KMS-11 (cell line): Measurements from ENCODE around the gene SLC17A7.
"Not testable (repeated sequence)": the region's sequence is repeated elsewhere in the genome, so short reads cannot be mapped to it uniquely, and the experiment has no call there.

Source experiments
- H2AFZ ChIP-seq: fragments of 200-600 bp; sonication (generic); 2 replicates; pipeline ENCODE4 v1.6.1; 2016; ENCODE audit warnings: antibody characterized with exemption, mixed run types, low read depth
- H3K27ac ChIP-seq: fragments of 200-600 bp; sonication (generic); 2 replicates; pipeline ENCODE4 v1.6.1; 2016; ENCODE audit warnings: mild to moderate bottlenecking, mixed run types
- H3K27me3 ChIP-seq: fragments of 200-600 bp; sonication (generic); 2 replicates; pipeline ENCODE4 v1.6.1; 2017; ENCODE audit warnings: mild to moderate bottlenecking, low read depth, mixed run types, moderate library complexity; ENCODE audit not compliant: insufficient read depth
- H3K36me3 ChIP-seq: fragments of 200-600 bp; sonication (generic); 2 replicates; pipeline ENCODE4 v1.6.1; 2017; ENCODE audit warnings: mild to moderate bottlenecking, mixed run types; ENCODE audit not compliant: insufficient read depth
- H3K4me1 ChIP-seq: fragments of 200-600 bp; sonication (generic); 2 replicates; pipeline ENCODE4 v1.6.1; 2016; ENCODE audit warnings: mild to moderate bottlenecking, low read depth, mixed run types; ENCODE audit not compliant: poor library complexity, severe bottlenecking
- H3K4me2 ChIP-seq: fragments of 200-600 bp; sonication (generic); 2 replicates; pipeline ENCODE4 v1.7.0; 2016; ENCODE audit warnings: mild to moderate bottlenecking, mixed run types
- H3K4me3 ChIP-seq: fragments of 200-600 bp; sonication (generic); IDR thresholded peaks from 2 replicates; pipeline ENCODE4 v1.6.1; 2017; ENCODE audit warnings: low read depth, low read length, mixed read lengths; ENCODE audit not compliant: insufficient read depth
- H3K79me2 ChIP-seq: fragments of 200-600 bp; sonication (generic); 2 replicates; pipeline ENCODE4 v1.6.1; 2016; ENCODE audit warnings: low read depth, mixed run types; ENCODE audit not compliant: insufficient read depth
- H3K9ac ChIP-seq: fragments of 200-600 bp; sonication (generic); 2 replicates; pipeline ENCODE4 v1.6.1; 2016; ENCODE audit warnings: mild to moderate bottlenecking, mixed run types
- H4K20me1 ChIP-seq: fragments of 200-600 bp; sonication (generic); 2 replicates; pipeline ENCODE4 v1.6.1; 2016; ENCODE audit warnings: mild to moderate bottlenecking, mixed run types; ENCODE audit not compliant: insufficient read depth
- TF ChIP-seq, protein P1 (sequence below): fragments of 200-600 bp; sonication (generic); conservative IDR thresholded peaks from 2 replicates; pipeline ENCODE4 v1.6.1; 2017; ENCODE audit warnings: low read depth, mild to moderate bottlenecking, antibody characterized with exemption, low read length, moderate library complexity, mixed read lengths

Gene SLC17A7

DNA sequence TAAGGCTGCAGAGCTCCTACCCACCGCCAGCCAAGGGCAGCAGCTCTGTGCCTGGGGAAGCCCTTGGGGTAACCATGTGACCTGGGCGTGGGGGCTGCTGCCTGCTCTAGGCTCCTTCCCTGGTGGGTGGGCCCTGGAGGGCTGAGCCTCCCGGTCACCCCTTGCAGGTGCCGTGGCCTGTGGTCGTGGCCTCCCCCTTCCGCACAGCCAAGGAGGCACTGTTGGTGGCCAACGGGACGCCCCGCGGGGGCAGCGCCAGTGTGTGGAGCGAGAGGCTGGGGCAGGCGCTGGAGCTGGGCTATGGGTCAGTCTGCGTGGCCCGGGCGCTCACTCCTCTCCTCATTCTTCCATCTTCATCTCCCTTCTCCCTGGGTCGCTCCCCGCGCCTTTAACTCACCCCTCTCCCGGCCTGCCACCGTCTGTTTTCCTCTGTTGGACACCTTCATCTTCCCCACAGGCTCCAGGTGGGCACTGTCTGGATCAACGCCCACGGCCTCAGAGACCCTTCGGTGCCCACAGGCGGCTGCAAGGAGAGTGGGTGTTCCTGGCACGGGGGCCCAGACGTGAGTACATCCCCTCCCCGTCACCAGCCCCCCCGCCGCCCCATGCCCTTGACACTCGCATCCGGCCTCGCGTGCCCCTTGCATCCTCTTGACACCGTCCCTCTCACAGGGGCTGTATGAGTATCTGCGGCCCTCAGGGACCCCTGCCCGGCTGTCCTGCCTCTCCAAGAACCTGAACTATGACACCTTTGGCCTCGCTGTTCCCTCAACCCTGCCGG, 22.8 kb upstream of the SLC17A7 start:
- peaks cover 36% of the 10 kb centered on the region for H3K4me1 ChIP-seq
- no peak overlapping the region for H3K27ac ChIP-seq
- H3K4me3 ChIP-seq = no peak overlapping the region
- H3K79me2 ChIP-seq = peaks cover 18% of the 10 kb centered on the region
- TF ChIP-seq, protein P1, sequence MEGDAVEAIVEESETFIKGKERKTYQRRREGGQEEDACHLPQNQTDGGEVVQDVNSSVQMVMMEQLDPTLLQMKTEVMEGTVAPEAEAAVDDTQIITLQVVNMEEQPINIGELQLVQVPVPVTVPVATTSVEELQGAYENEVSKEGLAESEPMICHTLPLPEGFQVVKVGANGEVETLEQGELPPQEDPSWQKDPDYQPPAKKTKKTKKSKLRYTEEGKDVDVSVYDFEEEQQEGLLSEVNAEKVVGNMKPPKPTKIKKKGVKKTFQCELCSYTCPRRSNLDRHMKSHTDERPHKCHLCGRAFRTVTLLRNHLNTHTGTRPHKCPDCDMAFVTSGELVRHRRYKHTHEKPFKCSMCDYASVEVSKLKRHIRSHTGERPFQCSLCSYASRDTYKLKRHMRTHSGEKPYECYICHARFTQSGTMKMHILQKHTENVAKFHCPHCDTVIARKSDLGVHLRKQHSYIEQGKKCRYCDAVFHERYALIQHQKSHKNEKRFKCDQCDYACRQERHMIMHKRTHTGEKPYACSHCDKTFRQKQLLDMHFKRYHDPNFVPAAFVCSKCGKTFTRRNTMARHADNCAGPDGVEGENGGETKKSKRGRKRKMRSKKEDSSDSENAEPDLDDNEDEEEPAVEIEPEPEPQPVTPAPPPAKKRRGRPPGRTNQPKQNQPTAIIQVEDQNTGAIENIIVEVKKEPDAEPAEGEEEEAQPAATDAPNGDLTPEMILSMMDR = no peak
- no peak overlapping the region for H3K4me2 ChIP-seq
- H2AFZ ChIP-seq = no peak overlapping the region
- no peaks in the 10 kb centered on the region for H3K36me3 ChIP-seq
- H3K27me3 ChIP-seq = no peaks in the 10 kb centered on the region
- H4K20me1 ChIP-seq = no peaks in the 10 kb centered on the region
- no peak overlapping the region for H3K9ac ChIP-seq

DNA sequence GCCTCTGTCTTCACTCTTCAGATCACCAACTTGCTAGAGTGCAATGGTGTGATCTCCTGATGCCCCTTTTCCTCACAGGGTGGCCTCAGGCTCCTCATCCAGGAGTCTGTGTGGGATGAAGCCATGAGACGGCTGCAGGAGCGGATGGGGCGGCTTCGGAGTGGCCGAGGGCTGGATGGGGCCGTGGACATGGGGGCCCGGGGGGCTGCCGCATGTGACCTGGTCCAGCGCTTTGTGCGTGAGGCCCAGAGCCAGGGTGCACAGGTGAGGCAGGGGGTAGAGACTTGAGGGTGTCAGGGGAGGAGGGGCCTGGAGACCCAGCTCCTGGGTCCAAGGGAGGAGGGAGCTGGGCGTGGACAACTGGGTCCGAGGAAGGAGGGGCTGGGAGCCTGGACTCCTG, 21.2 kb upstream of the SLC17A7 start:
- Histone ChIP-seq H2AFZ (no peak overlapping the region), H3K4me3 (no peak overlapping the region), H3K27ac (no peak overlapping the region), H3K4me2 (no peak overlapping the region), H3K4me1 (peaks cover 37% of the 10 kb centered on the region), H3K9ac (no peak overlapping the region), H4K20me1 (no peaks in the 10 kb centered on the region), H3K79me2 (peaks cover 27% of the 10 kb centered on the region), H3K36me3 (no peaks in the 10 kb centered on the region), H3K27me3 (no peaks in the 10 kb centered on the region)
- TF ChIP-seq, protein P1 = no peak

DNA sequence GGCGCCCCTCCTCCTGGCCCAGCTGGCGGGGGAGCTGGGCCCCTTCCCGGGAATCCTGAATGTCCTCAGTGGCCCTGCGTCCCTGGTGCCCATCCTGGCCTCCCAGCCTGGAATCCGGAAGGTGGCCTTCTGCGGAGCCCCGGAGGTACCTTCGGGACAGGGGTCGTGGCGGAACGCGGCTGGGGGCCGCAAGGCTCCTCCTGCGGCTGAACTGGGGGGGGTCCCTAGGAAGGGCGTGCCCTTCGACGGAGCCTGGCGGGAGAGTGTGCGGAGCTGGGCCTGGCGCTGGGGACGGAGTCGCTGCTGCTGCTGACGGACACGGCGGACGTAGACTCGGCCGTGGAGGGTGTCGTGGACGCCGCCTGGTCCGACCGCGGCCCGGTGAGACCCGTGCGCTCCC, 20.3 kb upstream of the SLC17A7 start:
- H2AFZ ChIP-seq = no peak overlapping the region
- H3K27me3 ChIP-seq = no peaks in the 10 kb centered on the region
- H3K36me3 ChIP-seq = no peaks in the 10 kb centered on the region
- H3K79me2 ChIP-seq = peaks cover 27% of the 10 kb centered on the region
- no peak overlapping the region for H3K4me3 ChIP-seq
- H3K9ac ChIP-seq = no peak overlapping the region
- no peaks in the 10 kb centered on the region for H4K20me1 ChIP-seq
- no peak overlapping the region for H3K27ac ChIP-seq
- TF ChIP-seq, protein P1 = no peak
- H3K4me2 ChIP-seq = no peak overlapping the region
- peaks cover 44% of the 10 kb centered on the region for H3K4me1 ChIP-seq

DNA sequence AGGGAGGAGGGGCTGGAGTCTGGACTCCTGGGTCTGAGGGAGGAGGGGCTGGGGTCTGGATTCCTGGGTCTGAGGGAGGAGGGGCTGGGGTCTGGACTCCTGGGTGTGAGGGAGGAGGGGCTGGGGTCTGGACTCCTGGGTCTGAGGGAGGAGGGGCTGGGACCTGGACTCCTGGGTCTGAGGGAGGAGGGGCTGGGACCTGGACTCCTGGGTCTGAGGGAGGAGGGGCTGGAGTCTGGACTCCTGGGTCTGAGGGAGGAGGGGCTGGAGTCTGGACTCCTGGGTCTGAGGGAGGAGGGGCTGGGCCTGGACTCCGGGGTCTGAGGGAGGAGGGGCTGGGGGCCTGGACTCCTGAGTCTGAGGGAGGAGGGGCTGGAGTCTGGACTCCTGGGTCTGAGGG, 19.8 kb upstream of the SLC17A7 start:
- not testable (repeated sequence) for H3K36me3 ChIP-seq, H2AFZ ChIP-seq, H3K4me2 ChIP-seq, H3K9ac ChIP-seq, H3K27ac ChIP-seq, H3K4me3 ChIP-seq, H4K20me1 ChIP-seq, H3K27me3 ChIP-seq
- Histone ChIP-seq H3K4me1 (peaks cover 50% of the 10 kb centered on the region), H3K79me2 (peaks cover 27% of the 10 kb centered on the region)

DNA sequence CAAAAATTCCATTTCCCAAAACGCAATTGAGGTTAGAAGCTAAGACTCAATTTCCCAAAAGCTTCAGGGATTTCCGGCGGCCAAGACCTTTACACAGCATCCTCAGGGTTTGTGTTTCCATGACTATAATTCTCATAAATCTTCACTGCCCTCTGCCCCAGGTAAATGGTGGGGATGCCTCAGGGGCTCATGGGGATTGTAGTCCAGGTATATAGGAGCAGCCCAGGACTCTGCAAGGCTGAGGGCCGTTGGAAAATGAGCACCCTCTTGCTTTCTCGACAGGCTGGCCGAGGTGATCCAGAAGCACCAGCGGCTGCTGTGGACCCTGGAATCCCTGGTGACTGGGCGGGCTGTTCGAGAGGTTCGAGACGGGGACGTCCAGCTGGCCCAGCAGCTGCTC, 18.1 kb upstream of the SLC17A7 start:
- peak overlapping the region; percentile 87; the same call in 1 of the 2 replicates for H3K9ac ChIP-seq
- H3K4me1 ChIP-seq = peaks cover 62% of the 10 kb centered on the region
- peak overlapping the region; percentile 63; the same call in 1 of the 2 replicates for H2AFZ ChIP-seq
- no peak overlapping the region for H3K4me3 ChIP-seq
- H4K20me1 ChIP-seq = no peaks in the 10 kb centered on the region
- TF ChIP-seq, protein P1 = no peak
- peak overlapping the region; percentile 100 for H3K4me2 ChIP-seq
- H3K79me2 ChIP-seq = peaks cover 33% of the 10 kb centered on the region
- H3K36me3 ChIP-seq = no peaks in the 10 kb centered on the region
- H3K27ac ChIP-seq = peak overlapping the region; percentile 99
- H3K27me3 ChIP-seq = no peaks in the 10 kb centered on the region
